GM19324 (cell line): ENCODE data around the gene PTPRU.
"Not testable (repeated sequence)": the region's sequence is repeated elsewhere in the genome, so short reads cannot be mapped to it uniquely, and the experiment has no call there.

Source experiments
- ATAC-seq: cut with Tn5 transposase; IDR thresholded peaks from one replicate; pipeline ENCODE4 v1.9.1; 2021; ENCODE audit warnings: mild to moderate bottlenecking, moderate library complexity; ENCODE audit not compliant: unreplicated experiment, low FRiP score

Gene PTPRU

GRCh38 chr1:29221296-29221695, 15.0 kb upstream of the PTPRU start:
- ATAC-seq: no peak

GRCh38 chr1:29222260-29222659, 14.1 kb upstream of the PTPRU start:
- ATAC-seq: not testable (repeated sequence)

- no peak for ATAC-seq
Measured at GRCh38 chr1:29222686-29223085, 13.6 kb upstream of the PTPRU start.

- ATAC-seq: no peak
Measured at GRCh38 chr1:29223521-29223920, 12.8 kb upstream of the PTPRU start.

- no peak for ATAC-seq
Measured at GRCh38 chr1:29224356-29224837, 11.9 kb upstream of the PTPRU start.

GRCh38 chr1:29225361-29225760, 11.0 kb upstream of the PTPRU start:
- no peak for ATAC-seq

GRCh38 chr1:29227511-29227910, 8.8 kb upstream of the PTPRU start:
- no peak for ATAC-seq

- no peak for ATAC-seq
Measured at GRCh38 chr1:29230204-29230552, 6.1 kb upstream of the PTPRU start.

- ATAC-seq: peak; percentile 79
Measured at GRCh38 chr1:29230553-29231378, 5.6 kb upstream of the PTPRU start, which contains the start of gene MECR. Gene MECR, minus strand, starts transcription at chr1:29230934. Its CDS starts 28 bp downstream, at chr1:29230906.

GRCh38 chr1:29232387-29232786, 3.9 kb upstream of the PTPRU start:
- ATAC-seq: no peak

- ATAC-seq: no peak
Measured at GRCh38 chr1:29233693-29234092, 2.6 kb upstream of the PTPRU start.

GRCh38 chr1:29234471-29234870, 1.9 kb upstream of the PTPRU start:
- no peak for ATAC-seq

GRCh38 chr1:29234881-29235280, 1.4 kb upstream of the PTPRU start:
- ATAC-seq: not testable (repeated sequence)

GRCh38 chr1:29236712-29237128, 398 bp downstream of the PTPRU start:
- no peak for ATAC-seq

- no peak for ATAC-seq
Measured at GRCh38 chr1:29237129-29237821, 953 bp downstream of the PTPRU start.

- ATAC-seq: no peak
Measured at GRCh38 chr1:29237852-29238619, 1.7 kb downstream of the PTPRU start.

GRCh38 chr1:29238620-29239002, 2.3 kb downstream of the PTPRU start:
- no peak for ATAC-seq

- no peak for ATAC-seq
Measured at GRCh38 chr1:29239142-29239541, 2.8 kb downstream of the PTPRU start.

- ATAC-seq: no peak
Measured at GRCh38 chr1:29240400-29240837, 4.1 kb downstream of the PTPRU start.

GRCh38 chr1:29240986-29241385, 4.7 kb downstream of the PTPRU start:
- no peak for ATAC-seq
